Activated naive CD8-positive, alpha-beta T cell treated with anti-CD3 and anti-CD28 coated beads, Interleukin-2, amount 50 U/mL, for 24 hours (primary cell): ENCODE measurements around the gene NIN.

ENCODE experiments used
- ATAC-seq: fragments of 150-1000 bp; cut with Tn5 transposase; one replicate; pipeline ENCODE4 v1.10.0; 2021
- DNase-seq: peaks from one replicate; pipeline ENCODE4 v3.0.0; 2021
- H3K27ac Mint-ChIP-seq: one replicate; pipeline ENCODE4 v1.8.0; 2021; ENCODE audit warnings: mild to moderate bottlenecking, mixed read lengths
- H3K27me3 Mint-ChIP-seq: one replicate; pipeline ENCODE4 v1.8.0; 2021; ENCODE audit warnings: mixed read lengths
- H3K36me3 Mint-ChIP-seq: one replicate; pipeline ENCODE4 v1.8.0; 2021; ENCODE audit warnings: low read depth, mixed read lengths
- H3K4me1 Mint-ChIP-seq: one replicate; pipeline ENCODE4 v1.8.0; 2021; ENCODE audit warnings: mixed read lengths
- H3K4me3 Mint-ChIP-seq: one replicate; pipeline ENCODE4 v1.8.0; 2021; ENCODE audit warnings: mild to moderate bottlenecking, moderate library complexity, mixed read lengths
- H3K9me3 Mint-ChIP-seq: one replicate; pipeline ENCODE4 v1.8.0; 2021; ENCODE audit warnings: mixed read lengths

NIN gene

GRCh38 chr14:50678163-50678562 is 152.8 kb downstream of the NIN start:
- peaks cover 20% of the 10 kb centered on the region for H3K4me1 Mint-ChIP-seq
- H3K36me3 Mint-ChIP-seq, result no peaks in the 10 kb centered on the region
- no peaks in the 10 kb centered on the region for H3K27me3 Mint-ChIP-seq
- no peak overlapping the region for H3K27ac Mint-ChIP-seq
- no peak for DNase-seq
- H3K4me3 Mint-ChIP-seq, result no peak overlapping the region
- H3K9me3 Mint-ChIP-seq, result no peaks in the 10 kb centered on the region
- no peak for ATAC-seq

- Mint-ChIP-seq H3K36me3 (no peaks in the 10 kb centered on the region), H3K4me3 (peak overlapping the region; percentile 63), H3K4me1 (peaks cover 20% of the 10 kb centered on the region), H3K27me3 (no peaks in the 10 kb centered on the region), H3K9me3 (no peaks in the 10 kb centered on the region), H3K27ac (peak overlapping the region; percentile 83)
- DNase-seq, result no peak
- no peak for ATAC-seq
These were observed 153.4 kb downstream of the NIN start for GRCh38 chr14:50677527-50678063.

- Mint-ChIP-seq H3K4me3 (peak overlapping the region; percentile 63), H3K4me1 (peaks cover 20% of the 10 kb centered on the region), H3K27ac (peak overlapping the region; percentile 83), H3K27me3 (no peaks in the 10 kb centered on the region), H3K9me3 (no peaks in the 10 kb centered on the region), H3K36me3 (no peaks in the 10 kb centered on the region)
- ATAC-seq, result no peak
- no peak for DNase-seq
These were observed 154.0 kb downstream of the NIN start for GRCh38 chr14:50676814-50677516.

DNA sequence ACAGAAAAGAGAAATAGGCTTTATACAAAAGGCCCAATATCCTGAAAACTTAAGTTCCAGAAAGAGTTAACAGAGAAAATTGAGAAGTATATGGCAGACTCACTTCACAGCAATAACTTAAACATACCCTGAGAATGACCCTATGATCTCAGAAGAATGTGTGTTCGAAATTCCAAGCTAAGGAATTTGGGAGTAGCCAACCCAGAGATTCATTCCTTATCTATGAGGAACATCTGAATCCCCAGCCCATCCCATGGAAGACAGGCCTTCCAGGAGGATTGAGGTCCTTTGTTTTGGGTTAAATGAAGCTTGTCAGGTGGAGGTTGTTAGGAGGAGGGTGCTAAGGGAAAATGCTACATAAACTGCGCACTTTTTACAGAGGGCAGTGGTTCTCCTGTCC is 155.4 kb downstream of the NIN start:
- ATAC-seq, result no peak
- Mint-ChIP-seq H3K36me3 (no peaks in the 10 kb centered on the region), H3K4me1 (peaks cover 20% of the 10 kb centered on the region), H3K4me3 (no peak overlapping the region), H3K27me3 (no peaks in the 10 kb centered on the region), H3K9me3 (no peaks in the 10 kb centered on the region), H3K27ac (no peak overlapping the region)
- DNase-seq, result no peak

GRCh38 chr14:50670866-50671256 is 160.1 kb downstream of the NIN start:
- peaks cover 14% of the 10 kb centered on the region for H3K4me1 Mint-ChIP-seq
- H3K4me3 Mint-ChIP-seq, result no peak overlapping the region
- H3K27me3 Mint-ChIP-seq, result no peaks in the 10 kb centered on the region
- no peak for ATAC-seq
- DNase-seq, result no peak
- H3K9me3 Mint-ChIP-seq, result no peaks in the 10 kb centered on the region
- H3K27ac Mint-ChIP-seq, result no peak overlapping the region
- H3K36me3 Mint-ChIP-seq, result no peaks in the 10 kb centered on the region

DNA sequence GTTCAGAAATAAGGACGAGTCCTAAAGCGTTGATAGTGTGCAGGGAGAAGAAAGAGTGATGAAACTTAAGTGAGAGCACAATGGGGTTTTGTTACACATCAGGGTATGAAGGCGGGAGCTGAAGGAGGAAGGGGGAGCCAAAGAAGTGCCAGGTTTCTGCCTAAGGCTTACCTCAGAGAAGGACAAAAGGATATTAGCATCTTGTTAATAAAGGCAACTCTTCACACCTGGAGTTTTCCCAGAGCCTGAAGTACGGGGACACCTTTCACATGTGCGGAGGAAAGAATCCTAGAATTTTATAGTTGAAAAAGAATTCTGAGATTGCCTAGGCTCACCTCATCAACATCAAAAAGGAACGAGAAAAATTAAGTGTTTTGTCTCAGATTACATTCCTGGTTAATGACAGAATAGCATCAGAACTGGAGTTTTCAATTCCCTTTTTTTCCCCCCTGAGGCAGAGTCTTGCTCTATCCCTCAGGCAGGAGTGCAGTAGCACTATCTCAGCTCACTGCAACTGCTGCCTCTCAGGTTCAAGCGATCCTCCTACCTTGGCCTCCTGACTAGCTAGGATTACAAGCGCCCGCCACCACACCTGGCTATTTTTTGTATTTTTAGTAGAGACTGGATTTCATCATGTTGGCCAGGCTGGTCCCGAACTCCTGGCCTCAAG is 160.6 kb downstream of the NIN start:
- Mint-ChIP-seq H3K36me3 (no peaks in the 10 kb centered on the region), H3K27me3 (no peaks in the 10 kb centered on the region), H3K27ac (no peak overlapping the region), H3K4me1 (peaks cover 14% of the 10 kb centered on the region), H3K4me3 (no peak overlapping the region), H3K9me3 (no peaks in the 10 kb centered on the region)
- DNase-seq, result no peak
- no peak for ATAC-seq
